Liver (tissue), 9 donors: ENCODE measurements around the gene KIAA0930. TPM values are rescaled to one million over a fixed set of nuclear protein-coding genes. Genes with fewer than 3 reads are reported as not detected.

ENCODE experiments used
- DNase-seq: peaks from one replicate; pipeline ENCODE4 v3.0.0-alpha.2; 2017; ENCODE audit warnings: low spot score
- H3K27ac ChIP-seq, 2 donors: one replicate each; pipeline ENCODE4 v1.7.0; 2013; ENCODE audit warnings: inconsistent platforms in 2 of 2, low read length in 2 of 2, control low read depth in 1 of 2, low read depth in 1 of 2, mild to moderate bottlenecking in 1 of 2
- H3K27me3 ChIP-seq, 4 donors: one replicate each; pipeline versions ENCODE4 v1.6.1 to v1.7.0; 2013; ENCODE audit warnings: low read length in 3 of 4, inconsistent platforms in 1 of 4, mild to moderate bottlenecking in 1 of 4, moderate library complexity in 1 of 4; ENCODE audit not compliant: control insufficient read depth in 4 of 4, insufficient read depth in 4 of 4
- H3K36me3 ChIP-seq, 4 donors: one replicate each; pipeline versions ENCODE4 v1.6.1 to v1.7.0; 2013; ENCODE audit warnings: low read length in 3 of 4, mild to moderate bottlenecking in 3 of 4, low read depth in 1 of 4, moderate library complexity in 1 of 4; ENCODE audit not compliant: control insufficient read depth in 4 of 4, insufficient read depth in 3 of 4
- H3K4me1 ChIP-seq, 4 donors: one replicate each; pipeline versions ENCODE4 v1.6.1 to v1.7.0; 2013; ENCODE audit warnings: low read length in 3 of 4, mild to moderate bottlenecking in 3 of 4, moderate library complexity in 1 of 4; ENCODE audit not compliant: control insufficient read depth in 4 of 4, insufficient read depth in 4 of 4
- H3K4me3 ChIP-seq, 3 donors: one replicate each; pipeline versions ENCODE4 v1.6.1 to v1.7.0; 2013; ENCODE audit warnings: low read length in 3 of 3, control low read depth in 1 of 3, low read depth in 1 of 3, mild to moderate bottlenecking in 1 of 3
- H3K9ac ChIP-seq, 2 donors: one replicate each; pipeline ENCODE4 v1.7.0; 2013; ENCODE audit warnings: low read length in 2 of 2, mild to moderate bottlenecking in 2 of 2, moderate library complexity in 2 of 2, control low read depth in 1 of 2, low read depth in 1 of 2
- H3K9me3 ChIP-seq, 4 donors: one replicate each; pipeline versions ENCODE4 v1.6.1 to v1.7.0; 2013; ENCODE audit warnings: low read length in 3 of 4; ENCODE audit not compliant: control insufficient read depth in 4 of 4
- FOXA1 ChIP-seq: IDR thresholded peaks from 2 replicates; pipeline ENCODE4 v1.6.1; 2016; ENCODE audit warnings: antibody characterized with exemption
- FOXA2 ChIP-seq: IDR thresholded peaks from 2 replicates; pipeline ENCODE4 v1.6.1; 2016; ENCODE audit warnings: antibody characterized with exemption
- GABPA ChIP-seq, 2 donors: IDR thresholded peaks in 1 of 2; conservative IDR thresholded peaks in 1 of 2; 2 replicates each; pipeline ENCODE4 v1.6.1; 2016; ENCODE audit warnings: antibody characterized with exemption in 2 of 2, mild to moderate bottlenecking in 1 of 2, moderate library complexity in 1 of 2
- HNF4A ChIP-seq, 2 donors: conservative IDR thresholded peaks; 2 replicates each; pipeline ENCODE4 v1.6.1; 2016; ENCODE audit warnings: antibody characterized with exemption in 2 of 2, mild to moderate bottlenecking in 2 of 2
- HNF4G ChIP-seq: IDR thresholded peaks from 2 replicates; pipeline ENCODE4 v1.6.1; 2016; ENCODE audit warnings: antibody characterized with exemption
- NR2F2 ChIP-seq: IDR thresholded peaks from 2 replicates; pipeline ENCODE4 v1.6.1; 2016; ENCODE audit warnings: antibody characterized with exemption
- RAD21 ChIP-seq, 2 donors: IDR thresholded peaks; 2 replicates each; pipeline ENCODE4 v1.6.1; 2016; ENCODE audit warnings: antibody characterized with exemption in 2 of 2, mild to moderate bottlenecking in 2 of 2
- RXRA ChIP-seq, 2 donors: IDR thresholded peaks; 2 replicates each; pipeline ENCODE4 v1.6.1; 2017 to 2018; ENCODE audit warnings: antibody characterized with exemption in 2 of 2, mild to moderate bottlenecking in 1 of 2
- SP1 ChIP-seq: IDR thresholded peaks from 2 replicates; pipeline ENCODE4 v1.6.1; 2018; ENCODE audit warnings: antibody characterized with exemption, mild to moderate bottlenecking
- TAF1 ChIP-seq: conservative IDR thresholded peaks from 2 replicates; pipeline ENCODE4 v1.6.1; 2016; ENCODE audit warnings: antibody characterized with exemption, mild to moderate bottlenecking
- YY1 ChIP-seq: IDR thresholded peaks from 2 replicates; pipeline ENCODE4 v1.6.1; 2016; ENCODE audit warnings: antibody characterized with exemption, mild to moderate bottlenecking
- WGBS: extraction: QIAGEN DNeasy Blood & Tissue Kit; methylation state at CpG from one replicate; pipeline ENCODE4 v1.1.7; 2013; 5-methylcytosine and 5-hydroxymethylcytosine counted together
- polyA plus RNA-seq, 2 donors: library from polyadenylated mRNA; stranded (reverse) in 1 of 2; unstranded in 1 of 2; fragments of 200-250 nt in 1 of 2; fragments of >200 nt in 1 of 2; fragmentation: Nextera tagmentation in 1 of 2; extraction: Ambion mirVana in 1 of 2; gene quantifications; one replicate each; pipeline versions ENCODE4 v1.2.1 to v1.2.3, GENCODE V29; 2013 to 2015
- total RNA-seq, 2 donors: library from RNA; depleted of rRNA; stranded (reverse); fragments of >200 nt; gene quantifications; one replicate each; pipeline ENCODE4 v1.2.3, GENCODE V29; 2014
- TF ChIP-seq, protein P1 (sequence below): IDR thresholded peaks from 2 replicates; pipeline ENCODE4 v1.6.1; 2016; ENCODE audit warnings: antibody characterized with exemption
- TF ChIP-seq, protein P2 (sequence below): fragments of 150-350 bp; IDR thresholded peaks from 2 replicates; pipeline ENCODE4 v1.5.1; 2017; ENCODE audit warnings: improper control_type of control experiment, low read depth, low read length; ENCODE audit not compliant: missing input control
- TF ChIP-seq, protein P3 (sequence below): IDR thresholded peaks from 2 replicates; pipeline ENCODE4 v1.6.1; 2016; ENCODE audit warnings: antibody characterized with exemption, mild to moderate bottlenecking
- TF ChIP-seq, protein P4 (sequence below): IDR thresholded peaks from 2 replicates; pipeline ENCODE4 v1.6.1; 2016; ENCODE audit warnings: antibody characterized with exemption
- TF ChIP-seq, protein P5 (sequence below): IDR thresholded peaks from 2 replicates; pipeline ENCODE4 v1.6.1; 2016; ENCODE audit warnings: antibody characterized with exemption
- donor health status: healthy.
- donor health status: healthy.
- donor health status: healthy.
- donor health status: healthy.
- donor health status: healthy.

KIAA0930 gene
- total and polyA plus RNA-seq, 4 donors: 6.1 to 30.0 (median 17.6) TPM

DNA sequence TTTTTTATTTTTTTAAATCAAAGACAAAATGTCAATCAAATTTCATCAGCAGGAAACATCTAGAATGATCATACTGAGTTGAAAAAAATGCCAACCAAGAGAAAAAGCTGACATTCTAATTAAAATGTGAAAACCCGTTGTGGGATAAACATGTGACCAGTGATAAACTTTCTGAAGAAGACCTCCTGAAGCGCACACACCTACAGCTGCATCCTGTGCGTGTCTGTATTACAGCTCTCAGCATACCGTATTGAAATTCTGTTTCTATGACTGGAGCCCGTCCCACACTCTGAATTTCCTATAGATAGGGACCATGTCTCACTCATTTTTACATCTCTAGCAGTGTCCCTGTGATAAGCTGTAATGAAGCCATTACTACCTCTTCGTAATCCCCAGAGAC is 89.2 kb downstream of the KIAA0930 start:
- H3K36me3 ChIP-seq: peaks cover 0 to 3% (median 0%) of the 10 kb centered on the region in 4 donors
- H3K9me3 ChIP-seq: no peaks in the 10 kb centered on the region
- TF ChIP-seq, protein P1, sequence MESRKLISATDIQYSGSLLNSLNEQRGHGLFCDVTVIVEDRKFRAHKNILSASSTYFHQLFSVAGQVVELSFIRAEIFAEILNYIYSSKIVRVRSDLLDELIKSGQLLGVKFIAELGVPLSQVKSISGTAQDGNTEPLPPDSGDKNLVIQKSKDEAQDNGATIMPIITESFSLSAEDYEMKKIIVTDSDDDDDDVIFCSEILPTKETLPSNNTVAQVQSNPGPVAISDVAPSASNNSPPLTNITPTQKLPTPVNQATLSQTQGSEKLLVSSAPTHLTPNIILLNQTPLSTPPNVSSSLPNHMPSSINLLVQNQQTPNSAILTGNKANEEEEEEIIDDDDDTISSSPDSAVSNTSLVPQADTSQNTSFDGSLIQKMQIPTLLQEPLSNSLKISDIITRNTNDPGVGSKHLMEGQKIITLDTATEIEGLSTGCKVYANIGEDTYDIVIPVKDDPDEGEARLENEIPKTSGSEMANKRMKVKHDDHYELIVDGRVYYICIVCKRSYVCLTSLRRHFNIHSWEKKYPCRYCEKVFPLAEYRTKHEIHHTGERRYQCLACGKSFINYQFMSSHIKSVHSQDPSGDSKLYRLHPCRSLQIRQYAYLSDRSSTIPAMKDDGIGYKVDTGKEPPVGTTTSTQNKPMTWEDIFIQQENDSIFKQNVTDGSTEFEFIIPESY: no peak
- no peak for TF ChIP-seq HNF4G
- TF ChIP-seq RAD21 (IDR thresholded peaks at IDR 0.05): no peak
- TF ChIP-seq, protein P2, sequence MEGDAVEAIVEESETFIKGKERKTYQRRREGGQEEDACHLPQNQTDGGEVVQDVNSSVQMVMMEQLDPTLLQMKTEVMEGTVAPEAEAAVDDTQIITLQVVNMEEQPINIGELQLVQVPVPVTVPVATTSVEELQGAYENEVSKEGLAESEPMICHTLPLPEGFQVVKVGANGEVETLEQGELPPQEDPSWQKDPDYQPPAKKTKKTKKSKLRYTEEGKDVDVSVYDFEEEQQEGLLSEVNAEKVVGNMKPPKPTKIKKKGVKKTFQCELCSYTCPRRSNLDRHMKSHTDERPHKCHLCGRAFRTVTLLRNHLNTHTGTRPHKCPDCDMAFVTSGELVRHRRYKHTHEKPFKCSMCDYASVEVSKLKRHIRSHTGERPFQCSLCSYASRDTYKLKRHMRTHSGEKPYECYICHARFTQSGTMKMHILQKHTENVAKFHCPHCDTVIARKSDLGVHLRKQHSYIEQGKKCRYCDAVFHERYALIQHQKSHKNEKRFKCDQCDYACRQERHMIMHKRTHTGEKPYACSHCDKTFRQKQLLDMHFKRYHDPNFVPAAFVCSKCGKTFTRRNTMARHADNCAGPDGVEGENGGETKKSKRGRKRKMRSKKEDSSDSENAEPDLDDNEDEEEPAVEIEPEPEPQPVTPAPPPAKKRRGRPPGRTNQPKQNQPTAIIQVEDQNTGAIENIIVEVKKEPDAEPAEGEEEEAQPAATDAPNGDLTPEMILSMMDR: no peak
- no peak for TF ChIP-seq YY1
- no peak for TF ChIP-seq TAF1
- no peak for TF ChIP-seq NR2F2
- TF ChIP-seq, protein P3, sequence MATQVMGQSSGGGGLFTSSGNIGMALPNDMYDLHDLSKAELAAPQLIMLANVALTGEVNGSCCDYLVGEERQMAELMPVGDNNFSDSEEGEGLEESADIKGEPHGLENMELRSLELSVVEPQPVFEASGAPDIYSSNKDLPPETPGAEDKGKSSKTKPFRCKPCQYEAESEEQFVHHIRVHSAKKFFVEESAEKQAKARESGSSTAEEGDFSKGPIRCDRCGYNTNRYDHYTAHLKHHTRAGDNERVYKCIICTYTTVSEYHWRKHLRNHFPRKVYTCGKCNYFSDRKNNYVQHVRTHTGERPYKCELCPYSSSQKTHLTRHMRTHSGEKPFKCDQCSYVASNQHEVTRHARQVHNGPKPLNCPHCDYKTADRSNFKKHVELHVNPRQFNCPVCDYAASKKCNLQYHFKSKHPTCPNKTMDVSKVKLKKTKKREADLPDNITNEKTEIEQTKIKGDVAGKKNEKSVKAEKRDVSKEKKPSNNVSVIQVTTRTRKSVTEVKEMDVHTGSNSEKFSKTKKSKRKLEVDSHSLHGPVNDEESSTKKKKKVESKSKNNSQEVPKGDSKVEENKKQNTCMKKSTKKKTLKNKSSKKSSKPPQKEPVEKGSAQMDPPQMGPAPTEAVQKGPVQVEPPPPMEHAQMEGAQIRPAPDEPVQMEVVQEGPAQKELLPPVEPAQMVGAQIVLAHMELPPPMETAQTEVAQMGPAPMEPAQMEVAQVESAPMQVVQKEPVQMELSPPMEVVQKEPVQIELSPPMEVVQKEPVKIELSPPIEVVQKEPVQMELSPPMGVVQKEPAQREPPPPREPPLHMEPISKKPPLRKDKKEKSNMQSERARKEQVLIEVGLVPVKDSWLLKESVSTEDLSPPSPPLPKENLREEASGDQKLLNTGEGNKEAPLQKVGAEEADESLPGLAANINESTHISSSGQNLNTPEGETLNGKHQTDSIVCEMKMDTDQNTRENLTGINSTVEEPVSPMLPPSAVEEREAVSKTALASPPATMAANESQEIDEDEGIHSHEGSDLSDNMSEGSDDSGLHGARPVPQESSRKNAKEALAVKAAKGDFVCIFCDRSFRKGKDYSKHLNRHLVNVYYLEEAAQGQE: no peak
- H3K27me3 ChIP-seq: no peaks in the 10 kb centered on the region
- no peak overlapping the region for H3K27ac ChIP-seq
- DNase-seq: no peak
- H3K4me1 ChIP-seq: no peaks in the 10 kb centered on the region
- no peak overlapping the region for H3K4me3 ChIP-seq
- H3K9ac ChIP-seq: no peak overlapping the region
- WGBS: 85% methylated on average over 6 of the region's 6 CpGs

DNA sequence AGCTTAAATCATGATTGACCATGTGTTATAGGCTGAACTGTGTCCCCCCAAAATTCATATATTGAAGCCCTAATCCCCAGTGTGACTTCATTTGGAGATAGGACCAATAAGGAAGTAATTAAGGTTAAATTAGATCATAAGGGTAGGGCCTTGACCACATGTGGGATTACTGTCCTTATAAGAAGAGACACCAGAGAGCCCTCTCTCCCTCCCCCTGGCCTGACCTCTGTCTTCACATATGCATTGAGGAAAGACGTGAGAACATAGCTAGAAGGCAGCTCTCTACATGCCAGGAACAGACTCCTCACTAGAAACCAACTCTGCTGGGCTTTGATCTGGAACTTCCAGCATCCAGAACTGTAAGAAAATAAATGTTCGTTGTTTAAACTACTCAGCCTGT is 90.6 kb downstream of the KIAA0930 start:
- DNase-seq: no peak
- H3K9ac ChIP-seq: no peak overlapping the region
- no peak overlapping the region for H3K4me3 ChIP-seq
- no peaks in the 10 kb centered on the region for H3K4me1 ChIP-seq
- WGBS: 92% methylated on average over 2 of the region's 2 CpGs
- no peaks in the 10 kb centered on the region for H3K9me3 ChIP-seq
- H3K27me3 ChIP-seq: no peaks in the 10 kb centered on the region
- TF ChIP-seq, protein P4, sequence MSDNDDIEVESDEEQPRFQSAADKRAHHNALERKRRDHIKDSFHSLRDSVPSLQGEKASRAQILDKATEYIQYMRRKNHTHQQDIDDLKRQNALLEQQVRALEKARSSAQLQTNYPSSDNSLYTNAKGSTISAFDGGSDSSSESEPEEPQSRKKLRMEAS: no peak
- no peak for TF ChIP-seq HNF4A (conservative IDR thresholded peaks at IDR 0.05)
- no peak overlapping the region for H3K27ac ChIP-seq
- peaks cover 0 to 3% (median 0%) of the 10 kb centered on the region in 4 donors for H3K36me3 ChIP-seq

DNA sequence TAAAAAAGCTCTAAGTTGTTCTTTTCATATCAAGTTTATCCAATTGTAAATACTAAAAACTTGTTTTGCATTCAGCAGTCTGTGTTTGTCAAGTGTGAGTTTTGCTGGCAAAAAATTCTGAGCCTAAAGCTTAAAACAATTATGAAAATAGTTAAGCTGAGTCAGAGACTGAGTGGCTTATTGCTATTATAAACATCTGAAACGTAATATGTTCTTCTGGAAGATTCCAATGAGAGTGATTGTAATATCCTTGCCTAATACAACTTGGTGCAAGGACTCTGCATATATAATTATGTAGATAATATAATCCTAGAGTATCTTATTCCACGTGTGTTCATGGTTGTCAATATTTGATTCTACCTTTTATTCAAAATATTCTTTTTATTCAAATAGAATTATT is 91.0 kb downstream of the KIAA0930 start:
- H3K27ac ChIP-seq: no peak overlapping the region
- H3K9ac ChIP-seq: no peak overlapping the region
- H3K4me3 ChIP-seq: no peak overlapping the region
- DNase-seq: no peak
- H3K27me3 ChIP-seq: no peaks in the 10 kb centered on the region
- H3K36me3 ChIP-seq: peaks cover 0 to 3% (median 0%) of the 10 kb centered on the region in 4 donors
- H3K4me1 ChIP-seq: no peaks in the 10 kb centered on the region
- H3K9me3 ChIP-seq: no peaks in the 10 kb centered on the region
- WGBS: 90% methylated on average over 2 of the region's 2 CpGs
- no peak for TF ChIP-seq HNF4A (conservative IDR thresholded peaks at IDR 0.05)
- no peak for TF ChIP-seq SP1
- TF ChIP-seq, protein P5, sequence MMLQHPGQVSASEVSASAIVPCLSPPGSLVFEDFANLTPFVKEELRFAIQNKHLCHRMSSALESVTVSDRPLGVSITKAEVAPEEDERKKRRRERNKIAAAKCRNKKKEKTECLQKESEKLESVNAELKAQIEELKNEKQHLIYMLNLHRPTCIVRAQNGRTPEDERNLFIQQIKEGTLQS: no peak
- no peak for TF ChIP-seq TAF1
- no peak for TF ChIP-seq RXRA (IDR thresholded peaks at IDR 0.05)
- TF ChIP-seq, protein P4: no peak
- TF ChIP-seq HNF4G: no peak
- TF ChIP-seq FOXA1: no peak
- no peak for TF ChIP-seq RAD21 (IDR thresholded peaks at IDR 0.05)
- TF ChIP-seq YY1: no peak
- TF ChIP-seq GABPA (IDR thresholded peaks at IDR 0.05 in 1 of 2, conservative IDR thresholded peaks at IDR 0.05 in 1 of 2): no peak
- TF ChIP-seq FOXA2: no peak
- no peak for TF ChIP-seq NR2F2
- TF ChIP-seq, protein P3: no peak
